HG03039 (cell line): ENCODE data around the gene FXR2.
A peak's percentile ranks its signal among the peaks of the same experiment; 100 is the strongest.
"Not testable (repeated sequence)": the region's sequence is repeated elsewhere in the genome, so short reads cannot be mapped to it uniquely, and the experiment has no call there.

Experiments
- ATAC-seq: cut with Tn5 transposase; IDR thresholded peaks from one replicate; pipeline ENCODE4 v1.9.1; 2021; ENCODE audit warnings: mild to moderate bottlenecking, moderate library complexity; ENCODE audit not compliant: unreplicated experiment

FXR2 gene

GRCh38 chr17:7629939-7630571 lies 15.4 kb upstream of the FXR2 start, which contains the start of gene SHBG:
TSS of gene SHBG (plus strand) at chr17:7630135. CDS start at chr17:7630173, 38 bp downstream.
- no peak for ATAC-seq

- peak; percentile 62 for ATAC-seq
Measured at GRCh38 chr17:7627250-7628121, 12.8 kb upstream of the FXR2 start, which contains the start of gene SAT2. TSS of gene SAT2 (minus strand) at chr17:7627821. CDS start at chr17:7627635, 186 bp downstream.

GRCh38 chr17:7626956-7627249 lies 12.2 kb upstream of the FXR2 start:
- no peak for ATAC-seq

- no peak for ATAC-seq
Measured at GRCh38 chr17:7626307-7626706, 11.6 kb upstream of the FXR2 start.

GRCh38 chr17:7625749-7626148 lies 11.1 kb upstream of the FXR2 start:
- ATAC-seq = not testable (repeated sequence)

GRCh38 chr17:7623661-7624060 lies 9.0 kb upstream of the FXR2 start:
- no peak for ATAC-seq

GRCh38 chr17:7620835-7621234 lies 6.1 kb upstream of the FXR2 start:
- no peak for ATAC-seq

- no peak for ATAC-seq
Measured at GRCh38 chr17:7618608-7619007, 3.9 kb upstream of the FXR2 start.

GRCh38 chr17:7615265-7615747 lies 609 bp upstream of the FXR2 start:
- no peak for ATAC-seq

GRCh38 chr17:7613769-7614424 lies 800 bp downstream of the FXR2 start:
- no peak for ATAC-seq

- no peak for ATAC-seq
Measured at GRCh38 chr17:7612294-7612640, 2.4 kb downstream of the FXR2 start.

GRCh38 chr17:7611635-7612293 lies 2.9 kb downstream of the FXR2 start:
- no peak for ATAC-seq

GRCh38 chr17:7610641-7611040 lies 4.1 kb downstream of the FXR2 start:
- ATAC-seq = no peak

GRCh38 chr17:7606280-7606679 lies 8.4 kb downstream of the FXR2 start:
- no peak for ATAC-seq

- ATAC-seq = not testable (repeated sequence)
Measured at GRCh38 chr17:7597561-7597960, 17.1 kb downstream of the FXR2 start.

- no peak for ATAC-seq
Measured at GRCh38 chr17:7593296-7593695, 21.4 kb downstream of the FXR2 start.

GRCh38 chr17:7592422-7593021 lies 22.2 kb downstream of the FXR2 start:
- no peak for ATAC-seq

GRCh38 chr17:7591596-7591995 lies 23.1 kb downstream of the FXR2 start:
- ATAC-seq = no peak

- ATAC-seq = no peak
Measured at GRCh38 chr17:7590743-7591142, 24.0 kb downstream of the FXR2 start.

- ATAC-seq = no peak
Measured at GRCh38 chr17:7589891-7590691, 24.6 kb downstream of the FXR2 start, which contains the start of gene SOX15. TSS of gene SOX15 (minus strand) at chr17:7590094. CDS start at chr17:7589676, 418 bp downstream.
